Heart right ventricle (tissue), 16 donors: ENCODE data around the gene G2E3. TPM values are rescaled to one million over a fixed set of nuclear protein-coding genes. Genes with fewer than 3 reads are reported as not detected.
"Not testable (repeated sequence)": the region's sequence is repeated elsewhere in the genome, so short reads cannot be mapped to it uniquely, and the experiment has no call there.

Source experiments
- ATAC-seq, 8 donors: fragments of 200-7000 bp; cut with Tn5 transposase; one replicate each; pipeline ENCODE4 v1.9.1; 2020; ENCODE audit warnings: mild to moderate bottlenecking in 8 of 8, moderate library complexity in 8 of 8, moderate number of reproducible peaks in 1 of 8
- DNase-seq, 2 donors: peaks; one replicate each; pipeline ENCODE4 v3.0.0-alpha.2; 2020
- H3K27ac ChIP-seq, 10 donors: fragments of 200-600 bp; sonication (generic) in 2 of 10; one replicate each; pipeline versions ENCODE4 v1.5.0 to v1.8.0; 2020 to 2022; ENCODE audit warnings: mild to moderate bottlenecking in 3 of 10
- H3K27me3 ChIP-seq, 7 donors: fragments of 200-600 bp; one replicate each; pipeline ENCODE4 v1.8.0; 2021 to 2022; ENCODE audit warnings: mild to moderate bottlenecking in 2 of 7
- H3K36me3 ChIP-seq, 9 donors: fragments of 200-600 bp; sonication (generic) in 1 of 9; one replicate each; pipeline versions ENCODE4 v1.5.0 to v1.8.0; 2020 to 2022; ENCODE audit warnings: mild to moderate bottlenecking in 2 of 9
- H3K4me1 ChIP-seq, 9 donors: fragments of 200-600 bp; sonication (generic) in 1 of 9; one replicate each; pipeline versions ENCODE4 v1.5.0 to v1.8.0; 2020 to 2022; ENCODE audit warnings: mild to moderate bottlenecking in 4 of 9
- H3K4me3 ChIP-seq, 10 donors: fragments of 200-600 bp; sonication (generic) in 2 of 10; one replicate each; pipeline versions ENCODE4 v1.5.0 to v1.8.0; 2020 to 2022; ENCODE audit warnings: mild to moderate bottlenecking in 7 of 10, moderate library complexity in 2 of 10
- H3K9me3 ChIP-seq, 11 donors: fragments of 200-600 bp in 10 of 11; sonication (generic) in 2 of 11; one replicate each; pipeline versions ENCODE4 v1.5.0 to v1.8.0; 2013 to 2022; ENCODE audit warnings: mild to moderate bottlenecking in 2 of 11, control low read depth in 1 of 11, moderate library complexity in 1 of 11
- WGBS, 2 donors: extraction: QIAGEN DNeasy Blood & Tissue Kit; methylation state at CpG; one replicate each; pipeline ENCODE4 v1.1.7; 2013; ENCODE audit warnings: inconsistent platforms in 1 of 2; 5-methylcytosine and 5-hydroxymethylcytosine counted together
- intact Hi-C, 10 donors: fragments of 100-400 bp; cut with DNase I; formaldehyde crosslinking; loops; one replicate each; pipeline versions ENCODE4 v1.11.1 to v1.14.2; 2022
- polyA plus RNA-seq, 2 donors: library from polyadenylated mRNA; stranded (reverse); fragments of 200-250 nt; gene quantifications; one replicate each; pipeline ENCODE4 v1.2.3, GENCODE V29; 2013
- total RNA-seq, 10 donors: library from RNA; stranded (reverse); fragmentation: NEBNext Ultra II Directional in 3 of 10; extraction: Animal tissue kit (Norgen Biotek cat#: 25700) in 3 of 10; gene quantifications; one replicate each; pipeline versions ENCODE4 v1.2.1 to v1.2.4, GENCODE V29; 2021 to 2023
- TF ChIP-seq, protein P1 (sequence below), 9 donors: fragments of 200-600 bp; sonication (generic) in 2 of 9; IDR thresholded peaks; one replicate each; pipeline versions ENCODE4 v1.5.0 to v1.8.0; 2021 to 2022; ENCODE audit warnings: antibody characterized with exemption in 9 of 9, mild to moderate bottlenecking in 5 of 9, moderate library complexity in 1 of 9
- donor health status: Arrhythmogenic right ventricular cardiomyopathy.
- donor health status: ischemic (EF 13 %, LVEDD 7.1; RV severe dilation, severe dysfunction).
- donor health status: healthy with polysubstance abuse.
- donor health status: DM: no; HTN: yes; CAD: no.
- donor health status: DM: no; HTN: no; CAD: no.
- donor health status: ischemic (EF 25% LVEDD 6.9; RV normal size, moderate dysfunction).
- donor health status: ischemic (EF 25% LVEDD 5.7; RV mildly dilated, moderate dysfunction).
- donor health status: healthy.
- donor health status: DM: yes; HTN: yes; CAD: no.
- donor health status: Ischemic cardiomyopathy.
- donor health status: ischemic (EF 35%, LVEDD 5.7; RV mildly dilated, moderate dysfunction).
- donor health status: nonischemic (EF 11% LVEDD 7.7; RV severe dilation, severe dysfunction).
- donor health status: DM: yes; HTN: yes; CAD: no.
- donor health status: PGD.
- donor health status: ischemic (EF 29% LVEDD 5.4; RV normal size, mild dysfunction).
- donor health status: nonischemic (EF 23%, LVEDD 6.1; RV moderate dilation, normal function).

The G2E3 gene
- total and polyA plus RNA-seq, 12 donors = 2.6 to 11.0 (median 8.5) TPM

DNA sequence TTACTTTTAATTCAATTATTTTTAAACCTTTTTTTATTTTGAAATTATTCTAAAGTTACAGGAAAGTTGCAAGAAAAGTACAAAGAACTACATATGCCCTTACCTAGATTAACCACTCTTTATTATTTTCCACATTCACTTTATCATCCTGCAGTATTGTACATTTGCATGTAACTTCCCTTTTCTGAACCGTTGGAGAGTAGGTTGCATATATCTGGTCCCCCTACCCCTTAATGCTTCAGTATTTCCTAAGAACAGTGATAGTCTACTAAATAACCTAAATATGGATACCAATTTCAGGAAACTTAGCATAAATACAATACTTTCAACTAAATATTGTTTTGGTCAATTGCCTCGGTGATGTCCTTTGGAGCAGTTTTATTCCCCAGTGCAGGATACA lies 15.0 kb downstream of the G2E3 start:
- no peak overlapping the region for H3K27ac ChIP-seq
- H3K9me3 ChIP-seq = no peaks in the 10 kb centered on the region
- 78 to 82% methylated on average over 2 of the region's 2 CpGs for WGBS, 2 donors
- H3K4me3 ChIP-seq = no peak overlapping the region
- peaks cover 0 to 24% (median 0%) of the 10 kb centered on the region in 9 donors for H3K4me1 ChIP-seq
- ATAC-seq = no peak
- no peaks in the 10 kb centered on the region for H3K27me3 ChIP-seq
- TF ChIP-seq, protein P1, sequence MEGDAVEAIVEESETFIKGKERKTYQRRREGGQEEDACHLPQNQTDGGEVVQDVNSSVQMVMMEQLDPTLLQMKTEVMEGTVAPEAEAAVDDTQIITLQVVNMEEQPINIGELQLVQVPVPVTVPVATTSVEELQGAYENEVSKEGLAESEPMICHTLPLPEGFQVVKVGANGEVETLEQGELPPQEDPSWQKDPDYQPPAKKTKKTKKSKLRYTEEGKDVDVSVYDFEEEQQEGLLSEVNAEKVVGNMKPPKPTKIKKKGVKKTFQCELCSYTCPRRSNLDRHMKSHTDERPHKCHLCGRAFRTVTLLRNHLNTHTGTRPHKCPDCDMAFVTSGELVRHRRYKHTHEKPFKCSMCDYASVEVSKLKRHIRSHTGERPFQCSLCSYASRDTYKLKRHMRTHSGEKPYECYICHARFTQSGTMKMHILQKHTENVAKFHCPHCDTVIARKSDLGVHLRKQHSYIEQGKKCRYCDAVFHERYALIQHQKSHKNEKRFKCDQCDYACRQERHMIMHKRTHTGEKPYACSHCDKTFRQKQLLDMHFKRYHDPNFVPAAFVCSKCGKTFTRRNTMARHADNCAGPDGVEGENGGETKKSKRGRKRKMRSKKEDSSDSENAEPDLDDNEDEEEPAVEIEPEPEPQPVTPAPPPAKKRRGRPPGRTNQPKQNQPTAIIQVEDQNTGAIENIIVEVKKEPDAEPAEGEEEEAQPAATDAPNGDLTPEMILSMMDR (IDR thresholded peaks at IDR 0.05) = no peak
- no peak for DNase-seq
- no peaks in the 10 kb centered on the region for H3K36me3 ChIP-seq
- intact Hi-C loops = no loop called here

DNA sequence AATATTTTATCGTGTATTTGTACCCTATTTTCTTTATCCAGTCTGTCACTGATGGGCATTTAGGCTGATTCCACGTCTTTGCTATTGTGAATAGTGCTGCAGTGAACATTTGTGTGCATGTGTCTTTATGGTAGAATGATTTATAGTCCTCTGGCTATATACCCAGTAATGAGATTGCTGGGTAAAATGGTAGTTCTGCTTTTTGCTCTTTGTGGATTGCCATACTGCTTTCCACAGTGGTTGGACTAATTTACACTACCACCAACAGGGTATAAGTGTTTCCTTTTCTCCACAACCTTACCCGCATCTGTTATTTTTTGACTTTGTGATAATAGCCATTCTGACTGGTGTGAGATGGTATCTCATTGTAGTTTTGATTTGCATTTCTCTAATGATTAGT lies 15.8 kb downstream of the G2E3 start:
- peaks cover 0 to 22% (median 0%) of the 10 kb centered on the region in 9 donors for H3K4me1 ChIP-seq
- H3K9me3 ChIP-seq, H3K36me3 ChIP-seq, H3K27ac ChIP-seq, DNase-seq, H3K27me3 ChIP-seq, ATAC-seq, H3K4me3 ChIP-seq, intact Hi-C loops: not testable (repeated sequence)
- WGBS, 2 donors = 97% methylated on average over 3 of the region's 3 CpGs

DNA sequence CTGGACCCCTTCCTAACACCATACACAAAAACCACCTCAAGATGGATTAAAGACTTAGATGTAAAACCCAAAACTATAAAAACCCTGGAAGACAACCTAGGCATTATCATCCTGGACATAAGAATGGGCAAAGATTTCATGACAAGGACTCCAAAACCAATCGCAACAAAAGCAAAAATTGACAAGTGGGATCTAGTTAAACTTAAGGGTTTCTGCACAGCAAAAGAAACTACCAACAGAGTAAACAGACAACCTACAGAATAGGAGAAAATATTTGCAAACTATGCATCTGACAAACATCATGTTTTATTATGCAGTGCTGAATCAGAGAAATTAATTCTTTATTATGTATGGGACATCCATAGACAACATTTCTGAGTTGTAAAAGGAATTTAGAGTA lies 17.4 kb downstream of the G2E3 start:
- DNase-seq, H3K9me3 ChIP-seq, H3K36me3 ChIP-seq, H3K27me3 ChIP-seq, intact Hi-C loops, H3K4me1 ChIP-seq, H3K27ac ChIP-seq, ATAC-seq, H3K4me3 ChIP-seq: not testable (repeated sequence)
- WGBS, 2 donors = 100% methylated on average over 1 of the region's 1 CpG

DNA sequence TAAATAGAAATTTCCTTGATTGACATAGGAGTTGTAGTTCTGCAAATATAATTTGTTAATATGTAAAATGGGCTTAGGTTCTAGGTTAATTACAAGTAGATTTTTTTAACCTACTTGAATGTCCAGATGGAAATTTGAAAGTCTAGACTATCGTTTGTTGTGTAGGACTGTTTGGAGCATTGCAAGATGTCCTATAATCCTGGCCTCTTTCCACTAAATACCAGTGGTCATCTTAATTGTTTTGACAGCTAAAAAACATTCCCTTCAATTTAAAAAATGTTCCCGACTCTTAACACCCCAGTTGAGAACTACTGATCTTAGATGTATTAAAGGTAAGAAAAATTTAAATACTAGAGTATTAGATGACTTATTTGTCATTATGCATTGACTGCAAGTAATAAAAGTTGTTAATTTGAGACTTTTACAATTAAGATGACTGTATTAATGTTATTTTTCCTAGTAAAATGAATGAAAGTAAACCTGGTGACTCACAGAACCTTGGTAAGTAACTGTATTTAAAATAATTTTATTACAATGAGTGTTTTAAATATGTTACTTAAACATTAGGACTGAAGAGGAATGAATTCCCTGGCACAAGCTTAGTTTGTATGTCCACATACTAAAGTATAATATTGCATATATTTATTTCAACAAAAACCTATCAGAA lies 21.8 kb downstream of the G2E3 start:
- TF ChIP-seq, protein P1 (IDR thresholded peaks at IDR 0.05) = no peak
- no peak overlapping the region for H3K27ac ChIP-seq
- DNase-seq (no peak), ATAC-seq (no peak)
- intact Hi-C loops = no loop called here
- 72 to 78% methylated on average over 2 of the region's 2 CpGs for WGBS, 2 donors
- peaks cover 0 to 17% (median 3%) of the 10 kb centered on the region in 11 donors for H3K9me3 ChIP-seq
- H3K4me1 ChIP-seq = peaks cover 0 to 3% (median 0%) of the 10 kb centered on the region in 9 donors
- no peaks in the 10 kb centered on the region for H3K27me3 ChIP-seq
- H3K36me3 ChIP-seq = peaks cover 0 to 16% (median 0%) of the 10 kb centered on the region in 9 donors
- no peak overlapping the region for H3K4me3 ChIP-seq

DNA sequence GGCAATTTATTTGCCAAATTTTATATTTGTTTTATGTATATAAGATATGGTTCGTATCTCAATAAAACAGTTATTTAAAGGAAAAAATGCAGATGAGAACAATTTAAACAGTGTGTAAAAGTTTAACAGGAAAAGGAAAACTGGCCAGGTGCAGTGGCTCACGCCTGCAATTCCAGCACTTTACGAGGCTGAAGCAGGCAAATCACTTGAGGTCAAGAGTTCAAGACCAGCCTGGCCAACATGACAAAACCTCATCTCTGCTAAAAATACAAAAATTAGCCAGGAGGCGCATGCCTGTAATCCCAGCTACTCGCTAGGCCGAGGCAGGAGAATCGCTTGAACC lies 22.3 kb downstream of the G2E3 start:
- intact Hi-C loops = no loop called here
- Histone ChIP-seq H3K36me3 (peaks cover 0 to 20% (median 0%) of the 10 kb centered on the region in 9 donors), H3K4me1 (peaks cover 0 to 3% (median 0%) of the 10 kb centered on the region in 9 donors), H3K9me3 (peaks cover 0 to 17% (median 3%) of the 10 kb centered on the region in 11 donors), H3K4me3 (no peak overlapping the region), H3K27ac (no peak overlapping the region), H3K27me3 (no peaks in the 10 kb centered on the region)
- WGBS, 2 donors = 87 to 90% methylated on average over 7 of the region's 7 CpGs
- no peak for ATAC-seq
- TF ChIP-seq, protein P1 (IDR thresholded peaks at IDR 0.05) = no peak
- DNase-seq = no peak
